ENCODE results near the gene ERICH3.

ERICH3 gene

DNA sequence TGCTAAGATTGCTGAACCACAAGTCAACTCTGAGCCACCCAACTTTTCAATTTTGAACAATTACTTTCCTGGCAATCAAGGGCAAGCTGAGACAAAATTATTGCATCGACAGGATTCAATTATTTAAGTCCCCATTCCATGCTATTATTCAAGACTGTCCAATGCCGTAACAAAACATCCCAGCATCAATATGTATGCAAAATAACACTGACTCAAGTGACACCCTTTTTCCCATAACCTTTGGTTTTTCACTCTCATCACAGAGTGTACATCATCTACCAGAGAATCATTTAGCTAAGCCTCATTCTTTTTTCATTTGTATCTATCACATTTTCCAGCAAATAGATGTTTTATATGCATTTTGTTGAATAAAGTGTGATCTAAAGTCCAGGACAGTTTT, 54.6 kb downstream of the ERICH3 start:
- no CpG with 5 or more reads among the region's 2 CpGs for WGBS (ENCODE audit: extremely low coverage, insufficient coverage, low lambda C conversion rate)
- DNase-seq = no peak
- no peak overlapping the region for H2BK5ac ChIP-seq (ENCODE audit: low read length)

GRCh38 chr1:74613894-74614293, 59.7 kb downstream of the ERICH3 start:
- Histone ChIP-seq H4K8ac (ENCODE audit: low read depth, low read length) (no peak overlapping the region), H3K18ac (ENCODE audit: low read length) (no peak overlapping the region), H3K79me2 (ENCODE audit: control insufficient read depth, insufficient read depth, low read length) (no peaks in the 10 kb centered on the region), H3K36me3 (ENCODE audit: control insufficient read depth, insufficient read depth, low read length) (no peaks in the 10 kb centered on the region), H3K4me3 (ENCODE audit: low read length) (no peak overlapping the region), H2AK5ac (ENCODE audit: low read length) (no peak overlapping the region), H3K27me3 (ENCODE audit: insufficient read depth, low read length, poor library complexity) (no peaks in the 10 kb centered on the region), H3K4ac (ENCODE audit: low read depth, low read length) (no peak overlapping the region), H2BK15ac (replicated peaks; ENCODE audit: low read depth) (no peak overlapping the region), H2BK120ac (ENCODE audit: low read depth, low read length) (no peak overlapping the region), H3K27ac (ENCODE audit: low read depth, low read length) (no peak overlapping the region), H3K9ac (ENCODE audit: low read length) (no peak overlapping the region), H3K56ac (ENCODE audit: low read length) (no peak overlapping the region), H3K79me1 (ENCODE audit: low read length) (no peaks in the 10 kb centered on the region), H4K5ac (ENCODE audit: low read length) (no peak overlapping the region), H3K23ac (ENCODE audit: low read length) (no peak overlapping the region), H3K4me1 (ENCODE audit: control insufficient read depth, low read depth, low read length) (no peaks in the 10 kb centered on the region), H2BK5ac (ENCODE audit: low read length) (no peak overlapping the region), H3K4me2 (ENCODE audit: low read length) (no peak overlapping the region)
- no peak for DNase-seq
- WGBS (ENCODE audit: extremely low coverage, insufficient coverage, low lambda C conversion rate) = no CpG with 5 or more reads among the region's 2 CpGs

More for the DNA sequence above, 54.6 kb downstream of the ERICH3 start:
- H4K5ac ChIP-seq (ENCODE audit: low read length) = no peak overlapping the region
- no peak overlapping the region for H4K8ac ChIP-seq (ENCODE audit: low read depth, low read length)
- no peak overlapping the region for H3K18ac ChIP-seq (ENCODE audit: low read length)
- no peaks in the 10 kb centered on the region for H3K36me3 ChIP-seq (ENCODE audit: control insufficient read depth, insufficient read depth, low read length)
- no peak overlapping the region for H3K4me2 ChIP-seq (ENCODE audit: low read length)
- no peak overlapping the region for H3K27ac ChIP-seq (ENCODE audit: low read depth, low read length)
- no peak overlapping the region for H3K56ac ChIP-seq (ENCODE audit: low read length)
- no peak overlapping the region for H3K9ac ChIP-seq (ENCODE audit: low read length)
- H3K79me2 ChIP-seq (ENCODE audit: control insufficient read depth, insufficient read depth, low read length) = no peaks in the 10 kb centered on the region
- no peak overlapping the region for H2BK15ac ChIP-seq (replicated peaks; ENCODE audit: low read depth)
- H3K23ac ChIP-seq (ENCODE audit: low read length) = no peak overlapping the region
- H2BK120ac ChIP-seq (ENCODE audit: low read depth, low read length) = no peak overlapping the region
- no peak overlapping the region for H3K4ac ChIP-seq (ENCODE audit: low read depth, low read length)
- no peaks in the 10 kb centered on the region for H3K79me1 ChIP-seq (ENCODE audit: low read length)
- H3K27me3 ChIP-seq (ENCODE audit: insufficient read depth, low read length, poor library complexity) = no peaks in the 10 kb centered on the region
- no peak overlapping the region for H2AK5ac ChIP-seq (ENCODE audit: low read length)
- no peaks in the 10 kb centered on the region for H3K4me1 ChIP-seq (ENCODE audit: control insufficient read depth, low read depth, low read length)
- no peak overlapping the region for H3K4me3 ChIP-seq (ENCODE audit: low read length)

GRCh38 chr1:74611887-74612286, 61.7 kb downstream of the ERICH3 start:
- Histone ChIP-seq H3K23ac (ENCODE audit: low read length) (no peak overlapping the region), H2BK15ac (replicated peaks; ENCODE audit: low read depth) (no peak overlapping the region), H3K18ac (ENCODE audit: low read length) (no peak overlapping the region), H3K56ac (ENCODE audit: low read length) (no peak overlapping the region), H3K27ac (ENCODE audit: low read depth, low read length) (no peak overlapping the region), H3K9ac (ENCODE audit: low read length) (no peak overlapping the region), H3K79me2 (ENCODE audit: control insufficient read depth, insufficient read depth, low read length) (no peaks in the 10 kb centered on the region), H3K4me3 (ENCODE audit: low read length) (no peak overlapping the region), H3K27me3 (ENCODE audit: insufficient read depth, low read length, poor library complexity) (no peaks in the 10 kb centered on the region), H3K4me2 (ENCODE audit: low read length) (no peak overlapping the region), H3K79me1 (ENCODE audit: low read length) (no peaks in the 10 kb centered on the region), H2AK5ac (ENCODE audit: low read length) (no peak overlapping the region), H2BK120ac (ENCODE audit: low read depth, low read length) (no peak overlapping the region), H3K4ac (ENCODE audit: low read depth, low read length) (no peak overlapping the region), H3K4me1 (ENCODE audit: control insufficient read depth, low read depth, low read length) (no peaks in the 10 kb centered on the region), H3K36me3 (ENCODE audit: control insufficient read depth, insufficient read depth, low read length) (no peaks in the 10 kb centered on the region), H2BK5ac (ENCODE audit: low read length) (no peak overlapping the region), H4K5ac (ENCODE audit: low read length) (no peak overlapping the region), H4K8ac (ENCODE audit: low read depth, low read length) (no peak overlapping the region)
- no peak for DNase-seq
- WGBS (ENCODE audit: extremely low coverage, insufficient coverage, low lambda C conversion rate) = no CpG with 5 or more reads among the region's 2 CpGs

DNA sequence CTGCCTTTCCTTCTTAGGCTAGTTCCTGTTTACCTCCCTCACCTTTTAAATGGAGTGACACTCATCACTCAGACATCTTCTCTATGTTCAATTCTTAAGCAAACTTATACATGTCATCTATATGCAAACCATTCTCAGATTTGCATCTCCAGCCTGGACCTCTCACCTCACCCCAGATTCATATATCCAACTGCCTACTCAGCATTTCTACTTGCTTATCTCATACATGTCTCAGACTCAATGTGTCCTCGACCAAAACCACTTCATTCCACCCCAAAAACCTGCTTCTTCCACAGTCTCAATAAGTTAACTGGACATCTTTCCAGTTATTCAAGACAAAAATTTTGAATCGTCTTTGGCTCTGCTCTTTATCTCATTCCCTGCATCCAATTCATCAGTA, 62.6 kb downstream of the ERICH3 start:
- H3K9ac ChIP-seq (ENCODE audit: low read length) = no peak overlapping the region
- no peak for DNase-seq
- no peak overlapping the region for H3K4me3 ChIP-seq (ENCODE audit: low read length)
- H3K79me1 ChIP-seq (ENCODE audit: low read length) = no peaks in the 10 kb centered on the region
- H3K27me3 ChIP-seq (ENCODE audit: insufficient read depth, low read length, poor library complexity) = no peaks in the 10 kb centered on the region
- H2BK5ac ChIP-seq (ENCODE audit: low read length) = no peak overlapping the region
- H2BK15ac ChIP-seq (replicated peaks; ENCODE audit: low read depth) = no peak overlapping the region
- H3K4me1 ChIP-seq (ENCODE audit: control insufficient read depth, low read depth, low read length) = no peaks in the 10 kb centered on the region
- no peak overlapping the region for H4K5ac ChIP-seq (ENCODE audit: low read length)
- H3K4ac ChIP-seq (ENCODE audit: low read depth, low read length) = no peak overlapping the region
- H3K4me2 ChIP-seq (ENCODE audit: low read length) = no peak overlapping the region
- no peak overlapping the region for H2AK5ac ChIP-seq (ENCODE audit: low read length)
- H3K36me3 ChIP-seq (ENCODE audit: control insufficient read depth, insufficient read depth, low read length) = no peaks in the 10 kb centered on the region
- WGBS (ENCODE audit: extremely low coverage, insufficient coverage, low lambda C conversion rate) = no CpG with 5 or more reads among the region's 2 CpGs
- H3K18ac ChIP-seq (ENCODE audit: low read length) = no peak overlapping the region
- no peak overlapping the region for H3K23ac ChIP-seq (ENCODE audit: low read length)
- no peak overlapping the region for H3K56ac ChIP-seq (ENCODE audit: low read length)
- H3K79me2 ChIP-seq (ENCODE audit: control insufficient read depth, insufficient read depth, low read length) = no peaks in the 10 kb centered on the region
- no peak overlapping the region for H2BK120ac ChIP-seq (ENCODE audit: low read depth, low read length)
- no peak overlapping the region for H4K8ac ChIP-seq (ENCODE audit: low read depth, low read length)
- H3K27ac ChIP-seq (ENCODE audit: low read depth, low read length) = no peak overlapping the region

DNA sequence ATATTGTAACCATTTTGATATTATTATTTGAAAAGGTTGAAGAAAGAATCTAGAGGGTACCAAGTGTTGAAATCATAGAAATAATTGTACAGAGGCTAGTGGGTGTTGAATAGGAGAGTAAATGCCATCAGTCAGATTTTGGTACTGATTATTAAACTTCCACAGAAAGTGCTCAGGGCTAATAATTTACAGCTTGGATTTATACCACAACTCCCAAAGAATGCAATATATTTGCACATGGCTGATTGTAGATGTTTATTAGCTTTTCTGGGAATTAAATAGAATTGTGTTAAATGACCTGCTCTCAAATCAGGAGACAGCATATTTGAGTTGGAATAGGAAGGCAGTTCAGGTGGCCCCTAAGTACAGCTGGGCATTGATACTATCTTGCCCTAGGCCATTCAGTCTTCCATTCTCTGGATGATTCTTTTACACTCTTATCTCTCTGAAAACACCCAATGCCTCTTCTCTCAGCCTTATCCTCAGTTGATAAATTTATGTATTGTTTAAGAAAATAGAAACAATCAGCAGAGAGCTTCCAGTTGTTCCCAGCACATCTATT, 63.7 kb downstream of the ERICH3 start:
- Histone ChIP-seq H3K4me1 (ENCODE audit: control insufficient read depth, low read depth, low read length) (no peaks in the 10 kb centered on the region), H2BK15ac (replicated peaks; ENCODE audit: low read depth) (no peak overlapping the region), H4K8ac (ENCODE audit: low read depth, low read length) (no peak overlapping the region), H2BK120ac (ENCODE audit: low read depth, low read length) (no peak overlapping the region), H3K4me3 (ENCODE audit: low read length) (no peak overlapping the region), H3K4me2 (ENCODE audit: low read length) (no peak overlapping the region), H2AK5ac (ENCODE audit: low read length) (no peak overlapping the region), H4K5ac (ENCODE audit: low read length) (no peak overlapping the region), H3K18ac (ENCODE audit: low read length) (no peak overlapping the region), H3K9ac (ENCODE audit: low read length) (no peak overlapping the region), H3K36me3 (ENCODE audit: control insufficient read depth, insufficient read depth, low read length) (no peaks in the 10 kb centered on the region), H3K27ac (ENCODE audit: low read depth, low read length) (no peak overlapping the region), H3K27me3 (ENCODE audit: insufficient read depth, low read length, poor library complexity) (no peaks in the 10 kb centered on the region), H3K79me1 (ENCODE audit: low read length) (no peaks in the 10 kb centered on the region), H3K79me2 (ENCODE audit: control insufficient read depth, insufficient read depth, low read length) (no peaks in the 10 kb centered on the region), H2BK5ac (ENCODE audit: low read length) (no peak overlapping the region), H3K23ac (ENCODE audit: low read length) (no peak overlapping the region), H3K56ac (ENCODE audit: low read length) (no peak overlapping the region), H3K4ac (ENCODE audit: low read depth, low read length) (no peak overlapping the region)
- DNase-seq = no peak

- no peak overlapping the region for H2BK120ac ChIP-seq (ENCODE audit: low read depth, low read length)
- no peak overlapping the region for H2BK5ac ChIP-seq (ENCODE audit: low read length)
- no peaks in the 10 kb centered on the region for H3K79me1 ChIP-seq (ENCODE audit: low read length)
- no peak for DNase-seq
- no peak overlapping the region for H3K4ac ChIP-seq (ENCODE audit: low read depth, low read length)
- H3K36me3 ChIP-seq (ENCODE audit: control insufficient read depth, insufficient read depth, low read length) = no peaks in the 10 kb centered on the region
- H3K18ac ChIP-seq (ENCODE audit: low read length) = no peak overlapping the region
- WGBS (ENCODE audit: extremely low coverage, insufficient coverage, low lambda C conversion rate) = no CpG with 5 or more reads among the region's 2 CpGs
- no peaks in the 10 kb centered on the region for H3K4me1 ChIP-seq (ENCODE audit: control insufficient read depth, low read depth, low read length)
- no peak overlapping the region for H4K5ac ChIP-seq (ENCODE audit: low read length)
- H2AK5ac ChIP-seq (ENCODE audit: low read length) = no peak overlapping the region
- H3K27me3 ChIP-seq (ENCODE audit: insufficient read depth, low read length, poor library complexity) = no peaks in the 10 kb centered on the region
- no peak overlapping the region for H3K4me3 ChIP-seq (ENCODE audit: low read length)
- no peak overlapping the region for H3K23ac ChIP-seq (ENCODE audit: low read length)
- no peak overlapping the region for H3K4me2 ChIP-seq (ENCODE audit: low read length)
- no peak overlapping the region for H3K9ac ChIP-seq (ENCODE audit: low read length)
- H2BK15ac ChIP-seq (replicated peaks; ENCODE audit: low read depth) = no peak overlapping the region
- no peak overlapping the region for H3K27ac ChIP-seq (ENCODE audit: low read depth, low read length)
- H4K8ac ChIP-seq (ENCODE audit: low read depth, low read length) = no peak overlapping the region
- no peak overlapping the region for H3K56ac ChIP-seq (ENCODE audit: low read length)
- no peaks in the 10 kb centered on the region for H3K79me2 ChIP-seq (ENCODE audit: control insufficient read depth, insufficient read depth, low read length)
Observed at GRCh38 chr1:74596717-74597116, 76.9 kb downstream of the ERICH3 start.

All from mesendoderm (in vitro differentiated cells).